ENCODE measurements around the gene SLC7A7.
"Not testable (repeated sequence)": the region's sequence is repeated elsewhere in the genome, so short reads cannot be mapped to it uniquely, and the experiment has no call there.

Gene SLC7A7

GRCh38 chr14:22830443-22831010 lies 15.3 kb upstream of the SLC7A7 start:
- no peak overlapping the region for H2AFZ ChIP-seq (ENCODE audit: low read length)
- TF ChIP-seq EZH2phosphoT487 (IDR thresholded peaks at IDR 0.05; ENCODE audit: borderline replicate concordance) = no peak

GRCh38 chr14:22829661-22830442 lies 14.6 kb upstream of the SLC7A7 start, which contains the start of gene MRPL52:
TSS of gene MRPL52 (plus strand) at chr14:22829887. CDS start at chr14:22829913, 26 bp downstream.
- Histone ChIP-seq H3K27me3 (ENCODE audit: insufficient read depth, low read length, poor library complexity, severe bottlenecking) (no peaks in the 10 kb centered on the region), H2AFZ (ENCODE audit: low read length) (peak within 1 kb of the TSS; percentile 87), H3K9me2 (replicated peaks; ENCODE audit: low read depth, low read length) (no peaks in the 10 kb centered on the region), H3K4me1 (ENCODE audit: insufficient read depth, low read length, poor library complexity, severe bottlenecking) (peaks cover 12% of the 10 kb centered on the region), H3K4me3 (ENCODE audit: low read length, poor library complexity, severe bottlenecking) (peak within 1 kb of the TSS; percentile 95), H3K36me3 (ENCODE audit: insufficient read depth, low read length) (peaks cover 2% of the 10 kb centered on the region; the same call in 1 of the 2 replicates), H3F3A (ENCODE audit: low read depth) (no peaks in the 10 kb centered on the region), H4K20me1 (ENCODE audit: insufficient read depth, low read length, poor library complexity, severe bottlenecking) (no peaks in the 10 kb centered on the region), H3K9ac (ENCODE audit: low read depth, low read length, poor library complexity, severe bottlenecking) (peak within 1 kb of the TSS; percentile 90), H3K79me2 (ENCODE audit: insufficient read depth, low read length) (peaks cover 13% of the 10 kb centered on the region), H3K9me3 (ENCODE audit: insufficient read depth, low read depth, low read length) (no peaks in the 10 kb centered on the region), H3K4me2 (ENCODE audit: low read depth, low read length, poor library complexity, severe bottlenecking) (peak within 1 kb of the TSS; percentile 72)
- no peak for TF ChIP-seq EZH2phosphoT487 (IDR thresholded peaks at IDR 0.05; ENCODE audit: borderline replicate concordance)
- no peak for TF ChIP-seq CTCF (conservative IDR thresholded peaks at IDR 0.05; ENCODE audit: low read length)

More at GRCh38 chr14:22830443-22831010, 15.3 kb upstream of the SLC7A7 start:
- Histone ChIP-seq H3K4me3 (ENCODE audit: low read length, poor library complexity, severe bottlenecking) (peak overlapping the region; percentile 95), H3K79me2 (ENCODE audit: insufficient read depth, low read length) (peaks cover 13% of the 10 kb centered on the region), H3K9ac (ENCODE audit: low read depth, low read length, poor library complexity, severe bottlenecking) (peak overlapping the region; percentile 90), H3K9me2 (replicated peaks; ENCODE audit: low read depth, low read length) (no peaks in the 10 kb centered on the region), H3F3A (ENCODE audit: low read depth) (no peaks in the 10 kb centered on the region), H3K9me3 (ENCODE audit: insufficient read depth, low read depth, low read length) (no peaks in the 10 kb centered on the region), H3K36me3 (ENCODE audit: insufficient read depth, low read length) (peaks cover 2% of the 10 kb centered on the region; the same call in 1 of the 2 replicates), H4K20me1 (ENCODE audit: insufficient read depth, low read length, poor library complexity, severe bottlenecking) (no peaks in the 10 kb centered on the region), H3K4me2 (ENCODE audit: low read depth, low read length, poor library complexity, severe bottlenecking) (peak overlapping the region; percentile 72), H3K4me1 (ENCODE audit: insufficient read depth, low read length, poor library complexity, severe bottlenecking) (peaks cover 10% of the 10 kb centered on the region), H3K27me3 (ENCODE audit: insufficient read depth, low read length, poor library complexity, severe bottlenecking) (no peaks in the 10 kb centered on the region)

- H3K4me2 ChIP-seq (ENCODE audit: low read depth, low read length, poor library complexity, severe bottlenecking) = peak overlapping the region; percentile 72
- H3K9ac ChIP-seq (ENCODE audit: low read depth, low read length, poor library complexity, severe bottlenecking) = peak overlapping the region; percentile 90
- peak overlapping the region; percentile 95 for H3K4me3 ChIP-seq (ENCODE audit: low read length, poor library complexity, severe bottlenecking)
- H2AFZ ChIP-seq (ENCODE audit: low read length) = peak overlapping the region; percentile 87
- not testable (repeated sequence) for H4K20me1 ChIP-seq (ENCODE audit: insufficient read depth, low read length, poor library complexity, severe bottlenecking); H3K9me2 ChIP-seq (replicated peaks; ENCODE audit: low read depth, low read length); H3K9me3 ChIP-seq (ENCODE audit: insufficient read depth, low read depth, low read length); H3F3A ChIP-seq (ENCODE audit: low read depth); H3K36me3 ChIP-seq (ENCODE audit: insufficient read depth, low read length); H3K27me3 ChIP-seq (ENCODE audit: insufficient read depth, low read length, poor library complexity, severe bottlenecking)
- H3K4me1 ChIP-seq (ENCODE audit: insufficient read depth, low read length, poor library complexity, severe bottlenecking) = peaks cover 19% of the 10 kb centered on the region
- H3K79me2 ChIP-seq (ENCODE audit: insufficient read depth, low read length) = peaks cover 13% of the 10 kb centered on the region
Measured at GRCh38 chr14:22829076-22829660, 13.9 kb upstream of the SLC7A7 start.

- peak overlapping the region; percentile 70 for H3K4me2 ChIP-seq (ENCODE audit: low read depth, low read length, poor library complexity, severe bottlenecking)
- H2AFZ ChIP-seq (ENCODE audit: low read length) = peak overlapping the region; percentile 93
- peak overlapping the region; percentile 44 for H3K4me3 ChIP-seq (ENCODE audit: low read length, poor library complexity, severe bottlenecking)
- peak overlapping the region; percentile 45 for H3K9ac ChIP-seq (ENCODE audit: low read depth, low read length, poor library complexity, severe bottlenecking)
- no peaks in the 10 kb centered on the region for H3K36me3 ChIP-seq (ENCODE audit: insufficient read depth, low read length)
- peaks cover 1% of the 10 kb centered on the region for H3K79me2 ChIP-seq (ENCODE audit: insufficient read depth, low read length)
- H3K9me2 ChIP-seq (replicated peaks; ENCODE audit: low read depth, low read length) = no peaks in the 10 kb centered on the region
- no peaks in the 10 kb centered on the region for H4K20me1 ChIP-seq (ENCODE audit: insufficient read depth, low read length, poor library complexity, severe bottlenecking)
- no peaks in the 10 kb centered on the region for H3K27me3 ChIP-seq (ENCODE audit: insufficient read depth, low read length, poor library complexity, severe bottlenecking)
- H3K9me3 ChIP-seq (ENCODE audit: insufficient read depth, low read depth, low read length) = no peaks in the 10 kb centered on the region
- H3F3A ChIP-seq (ENCODE audit: low read depth) = no peaks in the 10 kb centered on the region
- TF ChIP-seq EZH2phosphoT487 (IDR thresholded peaks at IDR 0.05; ENCODE audit: borderline replicate concordance) = no peak
- peaks cover 18% of the 10 kb centered on the region for H3K4me1 ChIP-seq (ENCODE audit: insufficient read depth, low read length, poor library complexity, severe bottlenecking)
Measured at GRCh38 chr14:22824711-22825359, 9.6 kb upstream of the SLC7A7 start.

Data from Loucy (cell line).